NT2/D1 (cell line): ENCODE data around the gene KIF16B.

Source experiments
- DNase-seq: peaks from one replicate; pipeline ENCODE4 v3.0.0-alpha.2; 2011; ENCODE audit warnings: low read depth, low spot score
- H3K27me3 ChIP-seq: 2 replicates; pipeline ENCODE4 v1.6.0; 2011; ENCODE audit warnings: mild to moderate bottlenecking; ENCODE audit not compliant: insufficient read length, insufficient read depth
- H3K36me3 ChIP-seq: 2 replicates; pipeline ENCODE4 v1.6.1; 2011; ENCODE audit warnings: mild to moderate bottlenecking, low read length, mixed read lengths; ENCODE audit not compliant: insufficient read depth, insufficient read length
- H3K4me1 ChIP-seq: 2 replicates; pipeline ENCODE4 v1.5.1; 2011; ENCODE audit not compliant: insufficient read depth, insufficient read length
- H3K4me3 ChIP-seq: 2 replicates; pipeline ENCODE4 v1.5.1; 2011; ENCODE audit warnings: low read depth; ENCODE audit not compliant: insufficient read length
- H3K9ac ChIP-seq: 2 replicates; pipeline ENCODE4 v1.6.0; 2011; ENCODE audit warnings: low read depth; ENCODE audit not compliant: insufficient read length
- H3K9me3 ChIP-seq: 2 replicates; pipeline ENCODE4 v1.5.1; 2011; ENCODE audit warnings: mild to moderate bottlenecking, low read length; ENCODE audit not compliant: insufficient read depth
- SUZ12 ChIP-seq: IDR thresholded peaks from 2 replicates; pipeline ENCODE4 v1.6.1; 2011; ENCODE audit not compliant: insufficient read length, insufficient read depth; ENCODE audit errors: extremely low read depth
- YY1 ChIP-seq: IDR thresholded peaks from 2 replicates; pipeline ENCODE4 v1.6.1; 2011; ENCODE audit not compliant: insufficient read length, insufficient read depth
- ZNF274 ChIP-seq: IDR thresholded peaks from 2 replicates; pipeline ENCODE4 v1.6.1; 2011; ENCODE audit warnings: mild to moderate bottlenecking, low read depth, low read length

KIF16B gene

GRCh38 chr20:16257021-16257420, 316.2 kb downstream of the KIF16B start:
- Histone ChIP-seq H3K4me3 (no peak overlapping the region), H3K9ac (no peak overlapping the region), H3K9me3 (no peaks in the 10 kb centered on the region), H3K36me3 (no peaks in the 10 kb centered on the region), H3K4me1 (no peaks in the 10 kb centered on the region), H3K27me3 (no peaks in the 10 kb centered on the region)
- no peak for DNase-seq
- TF ChIP-seq ZNF274 (no peak), SUZ12 (no peak), YY1 (no peak)

GRCh38 chr20:16246870-16247269, 326.4 kb downstream of the KIF16B start:
- Histone ChIP-seq H3K4me1 (no peaks in the 10 kb centered on the region), H3K9ac (no peak overlapping the region), H3K9me3 (no peaks in the 10 kb centered on the region), H3K4me3 (no peak overlapping the region), H3K27me3 (no peaks in the 10 kb centered on the region), H3K36me3 (no peaks in the 10 kb centered on the region)
- TF ChIP-seq ZNF274 (no peak), SUZ12 (no peak), YY1 (no peak)
- no peak for DNase-seq

- DNase-seq = no peak
- Histone ChIP-seq H3K36me3 (no peaks in the 10 kb centered on the region), H3K27me3 (no peaks in the 10 kb centered on the region), H3K9ac (no peak overlapping the region), H3K4me1 (no peaks in the 10 kb centered on the region), H3K9me3 (no peaks in the 10 kb centered on the region), H3K4me3 (no peak overlapping the region)
- no peak for TF ChIP-seq SUZ12
- no peak for TF ChIP-seq ZNF274
- TF ChIP-seq YY1 = no peak
Observed at GRCh38 chr20:16246291-16246690, 327.0 kb downstream of the KIF16B start.

GRCh38 chr20:16245879-16246278, 327.4 kb downstream of the KIF16B start:
- Histone ChIP-seq H3K27me3 (no peaks in the 10 kb centered on the region), H3K36me3 (no peaks in the 10 kb centered on the region), H3K9me3 (no peaks in the 10 kb centered on the region), H3K4me1 (no peaks in the 10 kb centered on the region), H3K4me3 (no peak overlapping the region), H3K9ac (no peak overlapping the region)
- no peak for TF ChIP-seq YY1
- no peak for TF ChIP-seq ZNF274
- TF ChIP-seq SUZ12 = no peak
- no peak for DNase-seq

- H3K4me1 ChIP-seq = no peaks in the 10 kb centered on the region
- no peaks in the 10 kb centered on the region for H3K9me3 ChIP-seq
- DNase-seq = no peak
- H3K9ac ChIP-seq = no peak overlapping the region
- TF ChIP-seq SUZ12 (no peak), ZNF274 (no peak), YY1 (no peak)
- no peak overlapping the region for H3K4me3 ChIP-seq
- H3K27me3 ChIP-seq = no peaks in the 10 kb centered on the region
- H3K36me3 ChIP-seq = no peaks in the 10 kb centered on the region
Observed at GRCh38 chr20:16244892-16245291, 328.4 kb downstream of the KIF16B start.

- H3K4me3 ChIP-seq = no peak overlapping the region
- H3K9ac ChIP-seq = no peak overlapping the region
- H3K4me1 ChIP-seq = no peaks in the 10 kb centered on the region
- H3K27me3 ChIP-seq = no peaks in the 10 kb centered on the region
- no peaks in the 10 kb centered on the region for H3K9me3 ChIP-seq
- H3K36me3 ChIP-seq = no peaks in the 10 kb centered on the region
- TF ChIP-seq ZNF274 (no peak), YY1 (no peak), SUZ12 (no peak)
- DNase-seq = no peak
Observed at GRCh38 chr20:16243470-16243869, 329.8 kb downstream of the KIF16B start.

GRCh38 chr20:16241911-16242310, 331.3 kb downstream of the KIF16B start:
- H3K9me3 ChIP-seq = no peaks in the 10 kb centered on the region
- no peak for DNase-seq
- no peak for TF ChIP-seq SUZ12
- no peak for TF ChIP-seq ZNF274
- no peak for TF ChIP-seq YY1

GRCh38 chr20:16240355-16240754, 332.9 kb downstream of the KIF16B start:
- Histone ChIP-seq H3K27me3 (no peaks in the 10 kb centered on the region), H3K36me3 (no peaks in the 10 kb centered on the region), H3K4me1 (no peaks in the 10 kb centered on the region), H3K9ac (no peak overlapping the region), H3K4me3 (no peak overlapping the region), H3K9me3 (no peaks in the 10 kb centered on the region)
- no peak for DNase-seq
- no peak for TF ChIP-seq YY1
- TF ChIP-seq ZNF274 = no peak
- no peak for TF ChIP-seq SUZ12

More at GRCh38 chr20:16241911-16242310, 331.3 kb downstream of the KIF16B start:
- Histone ChIP-seq H3K4me3 (no peak overlapping the region), H3K4me1 (no peaks in the 10 kb centered on the region), H3K36me3 (no peaks in the 10 kb centered on the region), H3K27me3 (no peaks in the 10 kb centered on the region), H3K9ac (no peak overlapping the region)
